Activated CD8-positive, alpha-beta memory T cell treated with anti-CD3 and anti-CD28 coated beads for 1 hour (primary cell): ENCODE results near the gene INVS.
A peak's percentile ranks its signal among the peaks of the same experiment; 100 is the strongest.
"Not testable (repeated sequence)": the region's sequence is repeated elsewhere in the genome, so short reads cannot be mapped to it uniquely, and the experiment has no call there.

Source experiments
- DNase-seq, 2 donors: peaks; one replicate each; pipeline ENCODE4 v3.0.0-alpha.2; 2020; ENCODE audit warnings: low read depth in 1 of 2; ENCODE audit errors: extremely low read depth in 1 of 2

INVS gene

DNA sequence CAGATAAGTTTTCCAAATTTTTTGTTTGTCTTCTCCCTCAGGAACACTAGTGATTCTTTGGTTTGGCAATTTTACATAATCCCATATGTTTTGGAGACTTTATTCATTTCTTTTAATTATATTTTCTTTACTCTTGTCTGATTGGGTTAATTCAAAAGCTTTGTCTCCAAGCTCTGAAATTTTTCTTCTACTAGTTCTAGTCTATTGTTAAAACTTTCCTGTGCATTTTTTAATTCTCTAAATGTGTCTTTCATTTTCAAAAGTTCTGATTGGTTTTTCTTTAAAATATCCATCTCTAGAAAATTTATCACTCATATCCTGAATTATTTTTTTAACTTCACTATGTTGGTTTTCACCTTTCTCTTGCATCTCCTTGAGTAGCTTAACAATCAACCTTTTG lies 92.2 kb downstream of the INVS start:
- DNase-seq: no peak

DNA sequence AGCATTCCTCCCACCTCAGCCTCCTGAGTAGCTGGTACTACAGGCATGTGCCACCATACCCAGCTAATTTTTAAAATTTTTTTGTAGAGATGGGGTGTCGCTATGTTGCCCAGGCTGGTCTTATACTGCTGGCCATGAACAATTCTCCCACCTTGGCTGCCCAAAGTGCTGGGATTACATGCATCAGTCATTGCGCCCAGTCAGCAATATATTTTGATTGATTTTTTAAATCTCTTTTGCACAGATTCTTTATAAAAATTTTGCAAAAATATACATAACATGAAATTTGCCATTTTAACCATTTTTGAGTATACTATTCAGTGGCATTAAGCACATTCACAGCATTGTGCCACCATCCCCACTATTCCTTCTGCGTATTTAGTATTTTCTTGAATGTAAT lies 94.0 kb downstream of the INVS start:
- DNase-seq: no peak

DNA sequence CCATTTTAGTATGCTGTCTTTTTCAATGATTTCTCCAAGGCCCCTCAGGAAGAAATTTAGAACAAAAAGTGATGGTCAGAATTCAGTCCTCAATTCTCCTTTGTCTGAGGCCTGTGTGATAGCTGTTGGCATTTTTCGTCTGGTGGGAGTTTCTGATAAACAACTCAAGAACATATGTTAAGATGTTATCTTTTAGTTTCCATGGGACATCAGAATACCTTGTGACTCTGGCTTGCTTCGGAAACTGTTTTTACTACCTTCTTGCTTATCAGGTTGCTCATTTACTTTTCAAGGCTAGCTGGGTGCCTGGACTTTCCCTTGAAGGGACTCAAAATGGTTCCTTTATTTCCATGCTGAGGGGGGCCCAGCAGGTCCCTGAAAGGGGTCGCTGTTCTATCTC lies 97.2 kb downstream of the INVS start:
- DNase-seq: no peak

DNA sequence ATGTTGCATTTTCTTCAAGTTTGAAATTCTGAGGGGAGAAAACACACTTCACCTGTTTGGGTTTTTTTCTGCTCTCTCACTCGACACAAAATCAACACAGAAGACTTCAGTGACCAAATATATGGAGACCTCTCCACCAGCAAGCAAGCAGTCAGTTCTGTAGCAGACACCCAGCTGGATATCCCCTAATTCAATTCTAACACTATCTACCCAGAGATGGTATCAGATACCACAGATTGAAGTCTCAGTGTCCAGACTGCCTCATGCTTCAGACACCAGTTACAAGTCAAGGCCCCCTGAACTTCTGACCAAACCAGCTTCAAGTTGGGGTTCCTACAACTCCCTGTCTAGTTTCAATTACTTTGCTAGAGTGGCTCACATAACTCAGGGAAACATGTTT lies 97.8 kb downstream of the INVS start:
- no peak for DNase-seq

DNA sequence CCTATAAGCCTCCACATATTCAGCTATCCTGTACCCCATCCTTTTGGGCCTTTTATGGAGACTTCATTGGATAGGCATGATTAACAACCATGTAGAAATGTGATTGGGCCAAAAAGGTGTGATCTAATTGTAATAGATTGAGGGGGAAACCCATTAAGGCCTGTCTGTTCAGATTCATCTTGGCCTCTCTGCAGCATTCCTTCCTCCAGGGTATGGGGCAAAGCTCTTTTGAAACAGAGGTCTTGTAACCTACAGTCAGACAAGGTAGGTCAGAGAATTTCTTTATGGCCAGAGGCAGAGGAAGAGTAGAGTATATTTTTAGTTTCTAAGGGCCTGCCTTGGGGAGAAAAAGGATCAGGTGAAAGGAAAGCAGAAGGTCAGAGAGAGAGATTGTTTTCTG lies 98.5 kb downstream of the INVS start:
- no peak for DNase-seq

DNA sequence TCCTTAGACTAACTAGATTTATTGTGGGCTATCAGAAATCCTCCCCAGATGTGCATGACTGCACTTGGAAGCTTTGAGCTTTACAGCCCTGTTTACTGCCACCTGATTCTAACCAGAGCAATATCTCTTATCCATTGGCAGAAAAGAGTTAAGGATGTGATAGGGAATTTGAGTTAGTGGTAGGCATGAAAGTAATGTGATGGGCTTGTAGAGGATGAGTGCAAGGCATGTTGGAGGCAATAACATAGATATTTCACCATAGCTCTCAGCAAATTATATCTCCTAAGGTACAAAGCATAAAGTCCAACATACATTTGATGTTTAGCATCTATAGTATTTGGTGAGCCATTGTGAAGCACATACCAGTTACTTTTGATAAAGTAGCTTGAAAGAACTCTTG lies 103.8 kb downstream of the INVS start:
- DNase-seq: no peak

DNA sequence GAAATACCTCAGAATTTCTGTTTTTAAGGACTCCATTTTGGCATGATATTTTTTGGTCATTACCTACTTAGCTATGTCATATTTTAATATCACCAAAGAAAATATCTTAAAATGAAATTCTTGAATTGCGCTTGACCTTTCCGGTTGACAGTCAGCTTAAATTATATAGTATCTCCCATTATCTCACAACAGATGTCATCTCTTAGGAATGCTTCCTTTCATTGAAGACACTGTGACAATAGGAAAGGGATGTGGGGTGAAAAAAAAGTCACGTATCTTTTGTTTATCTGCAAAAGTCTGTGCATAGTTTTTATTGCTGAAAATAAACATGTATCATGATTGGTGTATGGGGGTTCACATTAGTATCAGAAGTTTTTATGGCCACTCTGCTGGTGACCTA lies 105.8 kb downstream of the INVS start:
- DNase-seq: no peak

DNA sequence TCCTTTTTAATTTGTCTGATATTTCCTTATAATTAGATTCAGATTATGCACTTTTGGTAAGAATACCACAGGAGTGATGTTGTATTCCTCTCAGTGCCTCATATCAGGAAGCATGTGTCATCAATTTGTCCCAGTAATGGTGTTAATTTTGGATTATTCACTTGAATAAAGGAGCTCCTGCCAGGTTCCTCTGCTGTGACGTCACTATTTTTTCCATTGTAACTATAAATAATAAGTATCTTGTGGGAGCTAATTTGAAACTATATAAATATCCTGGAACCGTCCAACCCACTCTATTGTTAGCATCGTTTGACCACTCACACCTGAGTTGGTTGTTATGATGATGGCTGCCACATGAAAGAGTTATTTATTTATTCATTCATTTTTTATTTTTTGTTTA lies 107.9 kb downstream of the INVS start:
- DNase-seq: no peak

DNA sequence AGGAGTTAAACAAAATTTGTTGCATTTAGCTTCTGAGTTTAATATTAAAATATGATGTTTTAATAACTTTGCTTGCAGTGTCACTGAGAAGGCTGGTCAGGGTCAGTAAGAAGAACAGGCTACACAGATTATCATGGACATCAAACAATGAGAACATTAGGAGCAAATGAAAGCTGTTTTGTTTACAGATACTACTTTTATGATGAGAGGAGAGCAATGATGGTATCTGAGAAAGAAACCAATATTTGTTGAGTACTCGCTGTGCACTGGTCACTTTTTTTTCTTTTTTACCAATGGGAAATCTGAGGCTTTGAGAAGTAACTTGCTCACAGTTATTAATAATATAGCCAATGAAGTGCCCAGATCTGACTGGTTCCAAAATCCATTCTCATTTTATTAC lies 109.6 kb downstream of the INVS start:
- DNase-seq: no peak

DNA sequence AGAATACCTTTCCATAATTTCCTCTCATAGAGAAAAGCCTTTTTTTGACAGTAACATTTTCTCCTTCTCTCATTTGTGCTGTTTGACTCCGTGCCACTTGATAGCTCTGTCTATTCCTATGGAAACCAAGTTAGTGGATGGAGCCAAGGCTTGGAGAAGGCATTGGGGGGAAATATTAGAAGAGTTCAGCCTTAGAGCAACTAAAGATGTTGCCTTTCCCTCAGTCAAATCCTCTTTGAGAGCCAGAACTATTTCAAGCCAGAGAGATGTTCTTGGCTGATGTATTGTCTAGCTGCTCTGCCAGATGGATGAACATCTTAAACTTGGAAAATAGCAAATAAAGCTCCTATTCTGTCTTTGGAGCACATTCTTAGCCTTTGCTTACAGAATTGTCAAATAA lies 112.4 kb downstream of the INVS start:
- no peak for DNase-seq

DNA sequence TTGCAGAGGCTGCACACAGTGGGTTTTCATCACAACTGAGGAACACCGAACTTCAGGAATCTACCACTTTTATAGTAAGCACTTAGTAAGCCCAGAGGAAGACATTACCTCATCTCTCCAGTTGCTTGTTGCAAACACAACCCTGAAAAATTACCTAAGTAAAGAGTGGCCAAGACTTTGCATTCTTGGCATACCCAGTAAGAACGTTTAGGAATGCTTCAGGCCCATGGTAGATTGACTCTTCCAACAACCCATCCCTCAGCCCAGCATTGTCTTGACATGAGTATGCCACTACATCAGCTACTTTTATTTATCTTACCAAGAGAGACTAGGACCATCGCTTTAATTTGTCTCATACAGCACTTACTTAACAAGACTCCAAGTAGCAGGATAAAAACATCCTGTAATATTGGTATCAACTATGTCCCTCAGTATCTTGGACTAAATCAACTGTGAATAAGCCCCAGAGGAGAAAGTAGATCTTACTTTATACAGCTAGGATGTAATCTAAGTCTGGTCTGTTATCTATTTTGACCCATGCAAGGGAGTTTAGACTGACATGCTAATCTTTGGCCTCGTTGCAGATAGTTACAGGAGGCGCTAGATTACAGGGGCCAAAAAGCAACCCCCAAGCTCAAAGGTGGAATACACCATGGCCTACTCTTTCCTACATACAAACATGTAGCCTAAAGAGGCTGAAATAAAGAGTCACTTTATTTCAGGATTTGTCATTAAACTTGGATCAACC lies 114.9 kb downstream of the INVS start:
- DNase-seq: no peak

DNA sequence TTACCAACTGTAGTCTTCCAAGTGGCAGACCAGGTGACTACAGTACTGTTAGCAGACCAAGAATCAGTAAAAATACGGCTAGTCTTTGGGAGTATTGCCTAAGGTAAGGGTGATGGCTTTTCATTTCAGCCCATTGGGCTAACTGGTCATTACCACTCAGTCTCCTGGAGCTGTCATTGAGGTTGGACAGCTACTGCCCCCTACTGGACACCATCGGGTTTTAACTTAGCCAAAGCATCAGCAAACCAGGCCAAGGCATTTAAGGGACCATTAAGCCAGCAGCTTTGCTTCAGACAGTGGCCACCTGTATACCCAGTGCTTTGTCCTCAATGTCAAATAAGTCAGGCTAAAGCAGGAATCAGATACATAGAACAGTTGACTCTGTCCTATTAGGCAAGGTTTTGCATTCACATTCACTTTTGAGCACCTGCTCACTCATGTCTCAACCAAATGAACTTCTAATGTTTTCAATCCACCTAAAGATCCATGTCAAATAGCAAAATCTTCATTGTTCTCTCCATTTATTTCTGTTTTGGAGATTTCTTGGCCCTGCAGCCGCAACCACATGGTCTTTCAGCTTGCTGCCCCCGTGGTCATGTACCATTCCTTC lies 117.2 kb downstream of the INVS start:
- DNase-seq: peak in 1 of 2 donors; percentile 38

DNA sequence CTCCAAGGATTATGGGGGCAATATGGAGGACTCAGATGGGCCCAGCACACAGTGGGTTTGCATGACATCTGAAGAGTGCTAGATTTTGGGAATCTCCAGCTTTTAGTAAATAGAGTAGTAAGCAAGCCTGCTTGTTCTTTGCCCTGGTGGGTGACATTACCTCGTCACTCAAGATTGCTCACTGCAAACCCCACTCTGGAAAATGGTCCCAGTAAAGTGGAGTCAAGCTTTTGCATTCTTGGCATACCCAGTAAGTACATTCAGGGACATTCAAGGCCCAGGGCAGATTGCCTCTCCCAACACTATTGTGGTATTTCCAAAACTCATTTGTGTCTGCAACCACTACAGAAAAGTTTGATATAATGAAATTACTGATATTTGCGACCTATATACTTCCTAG lies 118.5 kb downstream of the INVS start:
- no peak for DNase-seq

DNA sequence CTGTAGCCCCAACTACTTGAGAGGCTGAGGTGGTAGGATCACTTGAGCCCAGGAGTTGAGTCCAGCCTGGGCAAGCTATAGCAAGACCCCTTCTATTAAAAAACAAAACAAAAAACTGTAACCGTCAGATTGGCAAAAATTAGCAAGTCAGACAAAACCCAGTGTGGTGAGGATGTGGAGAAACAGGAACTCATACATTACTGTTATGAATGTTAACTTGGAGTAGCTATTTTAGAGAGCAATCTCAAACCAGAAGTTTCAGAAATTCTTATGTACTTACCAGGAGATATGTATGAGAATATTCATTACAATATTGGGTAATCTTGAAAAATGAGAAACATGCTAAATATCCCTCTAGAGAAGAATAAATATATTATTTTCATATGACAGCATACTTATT lies 120.3 kb downstream of the INVS start:
- DNase-seq: no peak

DNA sequence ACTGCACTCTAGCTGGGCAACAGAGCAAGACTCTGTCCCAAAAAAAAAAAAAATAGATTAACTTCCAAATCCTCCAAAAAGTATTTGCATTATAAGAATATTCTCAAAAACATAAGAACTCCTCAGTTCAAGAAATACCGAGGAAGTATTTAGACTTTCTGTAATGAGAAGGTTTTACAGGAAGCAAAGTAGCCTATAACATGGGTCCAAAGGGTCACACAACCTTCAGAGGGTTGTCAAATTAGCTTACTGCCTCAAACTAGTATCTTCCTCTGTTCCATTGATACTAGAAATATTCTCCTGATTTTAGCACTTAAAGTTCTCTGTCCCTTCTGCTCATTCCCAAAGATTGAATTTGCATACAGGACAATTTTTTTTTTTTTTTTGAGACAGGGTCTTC lies 121.9 kb downstream of the INVS start:
- no peak for DNase-seq

DNA sequence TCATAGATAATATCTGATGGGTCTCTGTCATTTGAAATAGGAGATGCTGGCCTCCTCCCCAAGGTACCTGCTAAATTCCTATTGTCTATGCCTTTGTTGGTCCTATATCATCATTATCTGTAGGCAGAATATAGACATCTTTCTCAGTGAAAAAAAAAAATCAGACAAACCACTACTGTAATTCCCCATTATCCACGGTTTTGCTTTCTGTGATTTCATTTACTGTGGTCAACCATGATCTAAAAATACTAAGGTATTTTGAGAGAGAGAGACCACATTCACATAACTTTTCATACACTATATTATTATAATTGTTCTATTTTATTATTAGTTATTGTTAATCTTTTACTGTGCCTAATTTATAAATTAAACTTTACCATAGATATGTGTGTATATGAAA lies 122.5 kb downstream of the INVS start:
- DNase-seq: no peak

DNA sequence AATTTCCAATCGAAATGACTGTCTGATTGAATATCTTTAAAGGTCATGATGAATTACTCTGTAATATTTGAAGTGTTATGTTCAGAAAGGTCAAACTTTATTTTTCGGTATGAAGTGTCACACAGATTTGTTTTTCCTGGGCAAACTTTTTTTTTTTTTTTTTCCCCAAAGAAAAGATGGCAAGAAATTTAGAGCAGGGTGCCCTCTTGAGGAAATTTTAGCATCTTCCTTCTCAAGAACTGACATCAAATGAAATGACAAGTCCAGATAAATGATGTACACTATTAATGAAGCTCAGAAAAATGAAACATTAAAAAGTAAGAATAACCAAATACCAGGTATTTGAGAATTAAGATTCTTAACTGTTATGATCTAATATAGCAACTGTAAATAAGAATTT lies 123.6 kb downstream of the INVS start:
- no peak for DNase-seq

DNA sequence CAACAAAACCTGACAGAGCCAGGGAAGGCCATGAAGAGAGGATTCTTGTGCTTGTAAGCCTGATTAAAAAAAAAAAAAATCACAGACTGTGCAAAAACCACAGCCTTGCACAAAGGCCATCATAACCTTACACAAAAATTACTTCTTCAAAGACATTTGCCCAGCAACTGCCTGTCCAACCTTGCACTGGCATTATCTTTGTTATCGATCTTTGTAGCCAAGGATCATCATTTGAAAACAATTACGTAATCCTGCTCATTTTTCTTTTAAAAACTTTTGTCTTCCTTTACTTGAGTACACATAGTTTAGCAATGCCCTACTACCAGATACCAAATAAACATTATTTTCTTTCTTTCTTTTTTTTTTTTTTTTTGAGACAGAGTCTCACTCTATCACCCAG lies 128.6 kb downstream of the INVS start:
- no peak for DNase-seq

DNA sequence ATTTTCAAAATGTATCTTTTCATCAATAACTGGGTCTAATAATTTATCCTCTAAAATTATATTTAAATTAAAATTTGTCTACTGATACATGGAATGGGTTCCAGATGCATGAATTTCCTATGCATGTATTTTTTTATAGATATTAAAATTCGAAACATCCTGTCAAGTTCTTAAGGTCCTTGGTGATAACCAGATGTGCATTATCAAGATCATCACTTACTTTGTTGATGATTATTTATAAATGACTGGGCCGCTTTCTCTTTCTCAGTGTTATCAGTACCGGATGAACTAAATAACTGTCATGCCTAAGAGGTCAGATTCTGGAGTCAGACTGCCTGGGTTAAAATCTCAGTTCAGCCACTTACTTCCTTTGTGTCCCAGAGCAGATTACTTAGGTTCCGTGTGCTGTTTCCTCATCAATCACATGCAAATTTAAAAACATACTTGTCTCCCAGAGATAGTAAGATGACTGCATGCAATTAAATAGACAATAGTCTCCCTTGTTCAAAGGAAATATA lies 129.4 kb downstream of the INVS start:
- no peak for DNase-seq

DNA sequence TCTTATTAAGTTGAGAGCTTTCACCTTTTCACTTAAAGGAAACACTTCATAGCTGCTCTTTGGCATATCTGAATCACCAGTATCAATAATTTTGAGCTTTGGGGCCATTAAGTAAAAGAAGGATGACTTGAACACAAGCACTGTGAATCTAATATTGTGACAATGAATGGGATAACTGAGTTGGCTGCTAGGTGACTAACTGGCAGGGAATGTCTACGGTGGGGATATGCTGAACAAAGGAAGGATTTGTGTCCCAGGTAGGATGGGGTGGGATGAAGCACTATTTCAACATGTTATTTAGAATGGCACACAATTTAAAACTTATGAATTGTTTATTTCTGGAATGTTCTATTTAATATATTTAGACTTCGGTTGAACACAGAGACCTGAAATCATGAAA lies 130.1 kb downstream of the INVS start:
- DNase-seq: no peak

DNA sequence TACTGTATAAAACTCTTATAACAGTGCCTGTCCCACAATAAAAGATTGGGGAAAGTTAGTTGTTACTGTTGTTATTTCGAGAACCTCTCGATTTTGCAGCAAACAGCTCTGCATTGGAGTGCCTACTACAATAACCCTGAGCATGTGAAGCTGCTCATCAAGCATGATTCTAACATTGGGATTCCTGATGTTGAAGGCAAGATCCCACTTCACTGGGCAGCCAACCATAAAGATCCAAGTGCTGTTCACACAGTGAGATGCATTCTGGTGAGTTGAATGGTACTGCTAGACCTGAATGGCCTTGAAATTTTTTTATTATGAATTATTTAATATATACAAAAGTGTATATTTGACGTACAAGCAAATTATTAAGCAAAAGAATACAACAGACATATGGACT lies 130.5 kb downstream of the INVS start:
- DNase-seq: no peak

DNA sequence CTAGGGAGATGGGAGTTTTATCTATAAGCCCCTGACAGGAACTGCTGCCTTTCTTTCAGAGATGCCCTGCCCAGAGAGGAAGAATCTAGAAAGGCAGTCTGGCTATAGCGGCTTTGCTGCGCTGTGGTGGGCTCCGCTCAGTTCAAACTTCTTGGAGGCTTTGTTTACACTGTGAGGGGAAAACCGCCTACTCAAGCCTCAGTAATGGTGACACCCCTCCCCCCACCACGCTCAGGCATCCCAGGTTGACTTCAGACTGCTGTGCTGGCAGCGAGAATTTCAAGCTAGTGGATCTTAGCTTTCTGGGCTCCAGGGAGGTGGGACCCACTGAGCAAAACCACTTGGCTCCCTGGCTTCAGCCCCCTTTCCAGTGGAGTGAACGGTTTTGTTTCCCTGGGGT lies 137.9 kb downstream of the INVS start:
- DNase-seq: not testable (repeated sequence)

DNA sequence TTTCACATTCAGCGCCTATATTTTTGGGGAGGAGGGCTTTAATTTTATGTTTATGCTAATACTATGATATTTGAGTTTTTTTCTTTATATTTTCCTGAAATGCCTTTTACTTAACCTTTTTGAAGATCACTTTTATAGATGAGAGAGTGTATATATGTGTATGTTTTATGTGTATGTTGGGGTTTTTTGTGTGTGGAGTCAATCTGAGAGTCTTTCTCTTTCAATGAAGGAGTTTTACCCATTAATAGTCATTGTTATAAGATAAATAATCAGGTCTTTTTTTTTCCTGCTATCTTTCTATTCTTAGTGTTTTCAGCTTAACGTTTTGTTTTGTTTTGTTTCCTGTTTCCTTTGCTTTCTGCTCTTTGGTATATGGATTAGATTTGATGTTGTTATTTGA lies 141.5 kb downstream of the INVS start:
- no peak for DNase-seq
